ENCODE results near the gene ARL16.

Gene ARL16

DNA sequence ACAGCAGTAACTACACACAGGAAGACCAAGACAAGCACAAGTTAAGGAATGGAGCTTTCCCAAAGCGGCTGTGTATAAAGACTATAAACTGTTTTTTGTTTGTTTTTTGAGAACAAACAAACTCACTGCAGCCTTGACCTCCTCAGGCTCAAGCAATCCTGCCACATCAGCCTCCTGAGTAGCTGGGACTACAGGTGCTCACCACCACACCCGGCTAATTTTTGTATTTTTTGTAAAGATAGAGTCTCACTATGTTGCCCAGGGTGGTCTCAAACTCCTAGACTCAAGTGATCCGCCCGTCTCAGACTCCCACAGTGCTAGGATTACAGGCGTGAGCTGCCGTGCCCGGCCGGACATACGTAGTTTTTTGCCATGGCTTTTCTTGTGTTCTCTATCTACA, 23.2 kb downstream of the ARL16 start:
- TF ChIP-seq, protein P1, sequence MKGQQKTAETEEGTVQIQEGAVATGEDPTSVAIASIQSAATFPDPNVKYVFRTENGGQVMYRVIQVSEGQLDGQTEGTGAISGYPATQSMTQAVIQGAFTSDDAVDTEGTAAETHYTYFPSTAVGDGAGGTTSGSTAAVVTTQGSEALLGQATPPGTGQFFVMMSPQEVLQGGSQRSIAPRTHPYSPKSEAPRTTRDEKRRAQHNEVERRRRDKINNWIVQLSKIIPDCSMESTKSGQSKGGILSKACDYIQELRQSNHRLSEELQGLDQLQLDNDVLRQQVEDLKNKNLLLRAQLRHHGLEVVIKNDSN (IDR thresholded peaks at IDR 0.05) = no peak
- no peak for TF ChIP-seq NFIC (IDR thresholded peaks at IDR 0.05)

DNA sequence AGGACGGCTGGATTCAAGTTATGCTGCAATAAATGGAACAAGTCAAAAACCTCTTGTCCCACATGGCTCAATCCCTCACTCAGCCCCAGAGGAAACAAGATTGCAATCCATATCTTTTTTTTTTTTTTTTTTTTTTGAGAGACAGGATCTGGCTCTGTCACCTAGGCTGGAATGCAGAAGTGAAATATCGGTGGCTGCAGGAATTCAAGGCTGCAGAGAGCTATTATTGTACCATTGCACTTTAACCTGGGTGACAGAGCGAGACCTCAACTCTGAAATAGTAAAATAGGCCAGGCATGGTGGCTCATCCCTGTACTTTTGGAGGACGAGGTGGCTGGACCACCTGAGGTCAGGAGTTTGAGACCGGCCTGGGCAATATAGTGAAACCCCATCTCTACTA, 24.6 kb downstream of the ARL16 start:
- TF ChIP-seq EGR1 (IDR thresholded peaks at IDR 0.05) (no peak), TEAD4 (IDR thresholded peaks at IDR 0.05) (0 out of 2 replicates have a peak, but pooled peaks have one; percentile 33)

DNA sequence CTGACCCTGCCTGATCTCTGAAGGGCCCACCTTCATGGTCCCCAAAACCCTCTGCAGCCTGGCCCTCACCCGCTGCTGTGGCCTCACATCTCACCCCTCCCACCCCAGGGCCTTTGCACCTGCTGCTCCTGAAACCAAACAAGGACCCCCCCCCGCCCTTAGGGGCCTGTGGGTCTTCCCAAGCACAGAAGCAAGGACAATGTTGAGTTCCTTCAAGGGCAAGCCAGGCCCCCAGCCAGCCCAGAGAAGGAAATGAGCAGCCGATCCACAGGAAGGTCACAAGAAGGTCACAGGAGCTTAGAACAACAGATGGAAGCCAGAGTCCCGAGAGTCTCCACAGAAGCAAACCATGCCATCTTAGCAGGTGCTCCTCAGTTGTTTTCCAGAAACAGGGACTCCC, 26.8 kb downstream of the ARL16 start:
- TF ChIP-seq ZBTB7A (IDR thresholded peaks at IDR 0.05; ENCODE audit: low read depth) = no peak
- TF ChIP-seq NFIC (IDR thresholded peaks at IDR 0.05) = no peak
- no peak for TF ChIP-seq TCF12 (IDR thresholded peaks at IDR 0.05; ENCODE audit: low read depth)
- TF ChIP-seq FOXM1 (IDR thresholded peaks at IDR 0.05; ENCODE audit: borderline replicate concordance, low read depth) = no peak
- no peak for TF ChIP-seq RAD21 (IDR thresholded peaks at IDR 0.05; ENCODE audit: low read depth)
- no peak for TF ChIP-seq EGR1 (IDR thresholded peaks at IDR 0.05)
- no peak for TF ChIP-seq YY1 (IDR thresholded peaks at IDR 0.05; ENCODE audit: low read depth)

DNA sequence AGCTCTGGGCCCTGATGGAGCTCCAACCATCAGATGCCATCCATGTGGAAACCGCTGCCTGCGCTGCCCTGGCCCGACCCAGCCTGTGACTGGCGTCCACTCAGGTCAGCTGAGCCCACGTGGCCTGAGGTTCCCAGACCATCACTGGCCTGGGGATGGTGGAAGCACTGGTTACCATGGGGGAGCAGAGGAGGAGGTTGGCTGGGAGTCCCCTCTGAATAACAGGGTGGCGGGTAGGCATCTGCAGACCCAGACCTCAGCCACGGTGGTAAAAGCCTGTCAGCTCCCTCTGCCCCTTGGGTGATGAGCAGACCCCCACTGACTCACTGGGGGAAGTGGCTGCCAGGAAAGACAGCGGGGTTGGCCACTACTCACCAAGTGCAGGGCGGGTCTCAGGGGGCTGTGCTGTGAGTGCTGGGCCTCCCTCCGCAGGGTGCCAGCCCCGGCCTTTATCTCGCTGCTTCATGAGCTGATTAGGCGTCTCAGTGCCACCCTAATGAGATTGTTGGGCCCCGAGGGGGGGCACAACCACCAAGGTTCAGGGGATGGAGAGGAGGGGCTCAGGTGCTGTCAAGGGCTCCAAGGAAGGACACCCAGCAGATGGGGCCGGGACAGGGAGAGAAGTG, 27.4 kb downstream of the ARL16 start, which contains the start of gene PDE6G:
Gene PDE6G (minus strand): TSS at position 425 of the 626 bp plus-strand sequence. CDS start 3,237 bp downstream, outside the sequence.
- TF ChIP-seq FOXM1 (IDR thresholded peaks at IDR 0.05; ENCODE audit: borderline replicate concordance, low read depth) (no peak), ZBTB7A (IDR thresholded peaks at IDR 0.05; ENCODE audit: low read depth) (no peak), TCF12 (IDR thresholded peaks at IDR 0.05; ENCODE audit: low read depth) (no peak), TAF1 (IDR thresholded peaks at IDR 0.05; ENCODE audit: low read depth) (no peak), NFIC (IDR thresholded peaks at IDR 0.05) (no peak), TEAD4 (IDR thresholded peaks at IDR 0.05) (no peak), CREB1 (IDR thresholded peaks at IDR 0.05; ENCODE audit: low read depth) (no peak)
- TF ChIP-seq, protein P2, sequence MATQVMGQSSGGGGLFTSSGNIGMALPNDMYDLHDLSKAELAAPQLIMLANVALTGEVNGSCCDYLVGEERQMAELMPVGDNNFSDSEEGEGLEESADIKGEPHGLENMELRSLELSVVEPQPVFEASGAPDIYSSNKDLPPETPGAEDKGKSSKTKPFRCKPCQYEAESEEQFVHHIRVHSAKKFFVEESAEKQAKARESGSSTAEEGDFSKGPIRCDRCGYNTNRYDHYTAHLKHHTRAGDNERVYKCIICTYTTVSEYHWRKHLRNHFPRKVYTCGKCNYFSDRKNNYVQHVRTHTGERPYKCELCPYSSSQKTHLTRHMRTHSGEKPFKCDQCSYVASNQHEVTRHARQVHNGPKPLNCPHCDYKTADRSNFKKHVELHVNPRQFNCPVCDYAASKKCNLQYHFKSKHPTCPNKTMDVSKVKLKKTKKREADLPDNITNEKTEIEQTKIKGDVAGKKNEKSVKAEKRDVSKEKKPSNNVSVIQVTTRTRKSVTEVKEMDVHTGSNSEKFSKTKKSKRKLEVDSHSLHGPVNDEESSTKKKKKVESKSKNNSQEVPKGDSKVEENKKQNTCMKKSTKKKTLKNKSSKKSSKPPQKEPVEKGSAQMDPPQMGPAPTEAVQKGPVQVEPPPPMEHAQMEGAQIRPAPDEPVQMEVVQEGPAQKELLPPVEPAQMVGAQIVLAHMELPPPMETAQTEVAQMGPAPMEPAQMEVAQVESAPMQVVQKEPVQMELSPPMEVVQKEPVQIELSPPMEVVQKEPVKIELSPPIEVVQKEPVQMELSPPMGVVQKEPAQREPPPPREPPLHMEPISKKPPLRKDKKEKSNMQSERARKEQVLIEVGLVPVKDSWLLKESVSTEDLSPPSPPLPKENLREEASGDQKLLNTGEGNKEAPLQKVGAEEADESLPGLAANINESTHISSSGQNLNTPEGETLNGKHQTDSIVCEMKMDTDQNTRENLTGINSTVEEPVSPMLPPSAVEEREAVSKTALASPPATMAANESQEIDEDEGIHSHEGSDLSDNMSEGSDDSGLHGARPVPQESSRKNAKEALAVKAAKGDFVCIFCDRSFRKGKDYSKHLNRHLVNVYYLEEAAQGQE (IDR thresholded peaks at IDR 0.05; ENCODE audit: low read depth) = no peak
- TF ChIP-seq, protein P3, sequence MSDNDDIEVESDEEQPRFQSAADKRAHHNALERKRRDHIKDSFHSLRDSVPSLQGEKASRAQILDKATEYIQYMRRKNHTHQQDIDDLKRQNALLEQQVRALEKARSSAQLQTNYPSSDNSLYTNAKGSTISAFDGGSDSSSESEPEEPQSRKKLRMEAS (IDR thresholded peaks at IDR 0.05) = no peak

DNA sequence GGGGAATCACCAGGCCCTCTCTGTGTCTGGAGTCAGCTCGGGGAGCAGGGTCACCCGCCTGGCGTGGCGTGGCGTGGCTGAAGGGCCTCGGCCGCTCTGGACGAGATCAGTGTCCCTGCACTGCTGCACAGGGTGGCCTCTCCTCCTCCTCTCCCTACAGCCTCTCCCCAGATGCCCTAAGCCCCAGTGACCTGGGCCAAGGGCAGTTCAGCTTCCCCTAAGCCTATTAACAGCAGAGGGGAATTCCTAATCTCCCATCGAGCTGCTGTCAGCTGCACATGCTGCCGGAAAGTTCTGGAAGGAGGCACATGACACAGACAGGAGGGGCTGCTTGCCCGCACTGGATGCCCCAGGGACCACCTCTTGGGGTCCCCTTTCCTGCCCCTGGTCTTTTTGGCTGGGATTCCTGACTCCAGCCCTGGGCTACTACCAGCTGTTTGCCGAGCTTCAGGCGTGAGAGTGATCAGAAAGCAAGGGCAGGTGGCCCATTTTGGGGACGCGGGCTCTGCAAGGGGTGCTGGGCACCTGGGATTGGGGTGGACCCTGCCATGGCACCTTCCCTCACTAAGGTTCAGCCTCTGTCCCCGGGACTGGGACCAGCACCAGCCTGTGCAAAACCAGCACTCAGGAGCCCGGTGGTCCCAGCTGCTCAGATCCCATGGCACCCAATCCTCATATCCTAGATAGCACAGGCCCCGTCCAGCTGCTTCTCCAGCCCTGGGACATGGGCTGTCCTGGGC, 28.0 kb downstream of the ARL16 start:
- no peak for TF ChIP-seq YY1 (IDR thresholded peaks at IDR 0.05; ENCODE audit: low read depth)
- no peak for TF ChIP-seq FOXM1 (IDR thresholded peaks at IDR 0.05; ENCODE audit: borderline replicate concordance, low read depth)
- TF ChIP-seq CEBPB (IDR thresholded peaks at IDR 0.05) = no peak
- TF ChIP-seq CREB1 (IDR thresholded peaks at IDR 0.05; ENCODE audit: low read depth) = no peak
- TF ChIP-seq TCF12 (IDR thresholded peaks at IDR 0.05; ENCODE audit: low read depth) = no peak
- TF ChIP-seq RAD21 (IDR thresholded peaks at IDR 0.05; ENCODE audit: low read depth) = no peak
- TF ChIP-seq, protein P2 (IDR thresholded peaks at IDR 0.05; ENCODE audit: low read depth) = no peak
- no peak for TF ChIP-seq EP300 (IDR thresholded peaks at IDR 0.05; ENCODE audit: borderline replicate concordance)
- no peak for TF ChIP-seq EGR1 (IDR thresholded peaks at IDR 0.05)
- no peak for TF ChIP-seq NFIC (IDR thresholded peaks at IDR 0.05)
- no peak for TF ChIP-seq ZBTB7A (IDR thresholded peaks at IDR 0.05; ENCODE audit: low read depth)
- TF ChIP-seq TAF1 (IDR thresholded peaks at IDR 0.05; ENCODE audit: low read depth) = no peak

DNA sequence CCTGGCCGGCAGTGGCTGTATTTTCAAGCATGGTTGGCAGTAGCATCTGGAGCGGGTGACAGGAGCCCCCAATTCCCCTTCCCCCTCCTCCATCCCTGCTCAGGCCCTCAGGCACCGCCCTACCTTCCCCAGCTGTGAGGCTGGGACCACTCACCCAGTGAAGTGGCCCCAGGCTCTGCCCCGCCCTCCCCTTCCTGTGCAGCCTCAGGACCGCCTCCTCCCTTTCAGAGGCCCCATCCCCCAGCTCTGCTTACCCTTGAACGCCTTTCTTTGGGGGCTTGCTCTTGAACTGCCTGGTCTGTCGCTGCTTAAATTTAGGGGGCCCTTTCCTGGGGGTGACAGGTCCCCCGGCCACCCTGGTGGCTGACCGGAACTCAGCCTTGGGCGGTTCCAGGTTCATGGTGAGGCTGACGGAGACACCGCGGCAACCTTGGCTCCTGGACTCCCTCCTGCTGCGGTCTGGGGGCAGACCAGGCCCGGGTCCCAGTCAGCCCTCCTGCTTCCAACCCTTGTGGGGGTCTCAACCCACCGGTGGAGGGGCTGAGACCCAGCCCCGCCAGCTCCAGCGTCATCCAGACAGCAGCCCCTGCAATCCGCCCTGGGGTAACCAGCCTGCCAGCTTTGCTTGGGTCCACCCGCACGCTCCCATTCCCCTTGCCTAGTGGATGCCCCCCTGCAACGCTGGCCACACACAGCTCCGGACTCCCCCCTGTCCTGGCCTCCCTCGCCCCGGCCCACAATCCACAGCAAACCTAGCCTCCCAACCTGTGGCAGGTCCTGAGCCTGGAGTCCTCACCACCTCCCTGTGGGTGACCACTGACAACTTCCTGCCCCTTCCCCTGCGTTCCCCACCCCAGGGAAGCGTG, 30.5 kb downstream of the ARL16 start:
- no peak for TF ChIP-seq EGR1 (IDR thresholded peaks at IDR 0.05)
- TF ChIP-seq, protein P3 (IDR thresholded peaks at IDR 0.05) = no peak
- TF ChIP-seq EP300 (IDR thresholded peaks at IDR 0.05; ENCODE audit: borderline replicate concordance) = no peak
- no peak for TF ChIP-seq FOXM1 (IDR thresholded peaks at IDR 0.05; ENCODE audit: borderline replicate concordance, low read depth)
- TF ChIP-seq TEAD4 (IDR thresholded peaks at IDR 0.05) = no peak
- no peak for TF ChIP-seq CEBPB (IDR thresholded peaks at IDR 0.05)
- TF ChIP-seq ZBTB7A (IDR thresholded peaks at IDR 0.05; ENCODE audit: low read depth) = no peak
- TF ChIP-seq YY1 (IDR thresholded peaks at IDR 0.05; ENCODE audit: low read depth) = no peak
- no peak for TF ChIP-seq NFIC (IDR thresholded peaks at IDR 0.05)
- no peak for TF ChIP-seq CREB1 (IDR thresholded peaks at IDR 0.05; ENCODE audit: low read depth)
- TF ChIP-seq, protein P1 (IDR thresholded peaks at IDR 0.05) = no peak
- no peak for TF ChIP-seq TAF1 (IDR thresholded peaks at IDR 0.05; ENCODE audit: low read depth)
- TF ChIP-seq, protein P2 (IDR thresholded peaks at IDR 0.05; ENCODE audit: low read depth) = no peak
